Fibroblast of skin of left biceps (primary cell): ENCODE results near the gene PCDHGA1.

Source experiments
- DNase-seq, 2 experiments: peaks; one replicate each; pipeline ENCODE4 v3.0.0-alpha.2; 2013; ENCODE audit warnings: low read depth in 2 of 2

PCDHGA1 gene

GRCh38 chr5:141490771-141491170 lies 160.5 kb downstream of the PCDHGA1 start:
- DNase-seq = no peak

GRCh38 chr5:141491323-141492167 lies 161.2 kb downstream of the PCDHGA1 start:
- DNase-seq = no peak

GRCh38 chr5:141492168-141492885 lies 162.0 kb downstream of the PCDHGA1 start:
- no peak for DNase-seq

- DNase-seq = no peak
Measured at GRCh38 chr5:141493500-141494422, 163.4 kb downstream of the PCDHGA1 start.

GRCh38 chr5:141494761-141495452 lies 164.6 kb downstream of the PCDHGA1 start:
- no peak for DNase-seq

GRCh38 chr5:141495453-141495811 lies 165.1 kb downstream of the PCDHGA1 start:
- DNase-seq = no peak

GRCh38 chr5:141496038-141496437 lies 165.7 kb downstream of the PCDHGA1 start:
- DNase-seq = peak; percentile 76 to 77

GRCh38 chr5:141501761-141502160 lies 171.4 kb downstream of the PCDHGA1 start:
- no peak for DNase-seq

GRCh38 chr5:141503681-141504080 lies 173.4 kb downstream of the PCDHGA1 start:
- no peak for DNase-seq

GRCh38 chr5:141504216-141504615 lies 173.9 kb downstream of the PCDHGA1 start:
- DNase-seq = no peak

GRCh38 chr5:141506381-141507155 lies 176.3 kb downstream of the PCDHGA1 start:
- DNase-seq = no peak

- peak in 1 of 2 experiments; percentile 63 for DNase-seq
Measured at GRCh38 chr5:141507387-141508091, 177.2 kb downstream of the PCDHGA1 start.

GRCh38 chr5:141508440-141508797 lies 178.1 kb downstream of the PCDHGA1 start:
- DNase-seq = no peak

GRCh38 chr5:141508798-141509611 lies 178.7 kb downstream of the PCDHGA1 start:
- DNase-seq = peak; percentile 97

GRCh38 chr5:141510160-141510559 lies 179.8 kb downstream of the PCDHGA1 start:
- no peak for DNase-seq

GRCh38 chr5:141510850-141511601 lies 180.7 kb downstream of the PCDHGA1 start:
- no peak for DNase-seq

GRCh38 chr5:141511771-141512325 lies 181.5 kb downstream of the PCDHGA1 start:
- no peak for DNase-seq

GRCh38 chr5:141512390-141512910 lies 182.1 kb downstream of the PCDHGA1 start:
- no peak for DNase-seq
